Stimulated activated CD4-positive, alpha-beta T cell treated with anti-CD3 and anti-CD28 coated beads, Interleukin-15, amount 100 ng/mL, for 24 hours (primary cell): Measurements from ENCODE around the gene KLHL21.
A peak's percentile ranks its signal among the peaks of the same experiment; 100 is the strongest.
"Not testable (repeated sequence)": the region's sequence is repeated elsewhere in the genome, so short reads cannot be mapped to it uniquely, and the experiment has no call there.

ENCODE experiments used
- DNase-seq: peaks from one replicate; pipeline ENCODE4 v3.0.0-alpha.2; 2020

KLHL21 gene

DNA sequence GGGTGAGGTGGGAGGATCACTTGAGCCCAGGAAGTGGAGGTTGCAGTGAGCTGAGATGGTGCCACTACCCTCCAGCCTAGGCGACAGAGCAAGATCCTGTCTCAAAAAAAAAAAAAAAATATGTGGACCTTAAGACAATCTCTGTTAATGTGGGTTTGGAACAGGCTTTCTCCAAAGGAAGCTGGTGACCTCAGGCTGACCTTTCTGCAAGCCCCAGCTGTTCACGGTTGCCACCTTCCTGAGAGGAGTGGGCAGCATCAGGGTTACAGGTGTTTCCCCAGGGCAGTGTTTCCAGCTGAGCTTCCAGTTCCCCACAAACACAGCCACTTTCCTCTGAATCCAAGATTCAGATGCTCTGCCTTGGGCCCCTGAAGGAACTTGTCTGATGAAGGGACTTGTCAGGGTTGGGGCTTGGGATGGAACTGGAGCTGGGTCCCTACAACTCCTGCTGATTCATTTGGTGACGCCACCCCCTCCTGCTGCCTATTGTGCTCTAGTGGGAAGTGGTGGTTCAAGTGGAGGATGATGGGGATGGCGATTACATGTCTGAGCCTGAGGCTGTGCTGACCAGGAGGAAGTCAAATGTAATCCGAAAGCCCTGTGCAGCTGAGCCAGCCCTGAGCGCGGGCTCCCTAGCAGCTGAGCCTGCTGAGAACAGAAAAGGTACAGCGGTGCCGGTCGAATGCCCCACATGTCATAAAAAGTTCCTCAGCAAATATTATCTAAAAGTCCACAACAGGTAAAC lies 20.9 kb downstream of the KLHL21 start:
- DNase-seq: no peak

DNA sequence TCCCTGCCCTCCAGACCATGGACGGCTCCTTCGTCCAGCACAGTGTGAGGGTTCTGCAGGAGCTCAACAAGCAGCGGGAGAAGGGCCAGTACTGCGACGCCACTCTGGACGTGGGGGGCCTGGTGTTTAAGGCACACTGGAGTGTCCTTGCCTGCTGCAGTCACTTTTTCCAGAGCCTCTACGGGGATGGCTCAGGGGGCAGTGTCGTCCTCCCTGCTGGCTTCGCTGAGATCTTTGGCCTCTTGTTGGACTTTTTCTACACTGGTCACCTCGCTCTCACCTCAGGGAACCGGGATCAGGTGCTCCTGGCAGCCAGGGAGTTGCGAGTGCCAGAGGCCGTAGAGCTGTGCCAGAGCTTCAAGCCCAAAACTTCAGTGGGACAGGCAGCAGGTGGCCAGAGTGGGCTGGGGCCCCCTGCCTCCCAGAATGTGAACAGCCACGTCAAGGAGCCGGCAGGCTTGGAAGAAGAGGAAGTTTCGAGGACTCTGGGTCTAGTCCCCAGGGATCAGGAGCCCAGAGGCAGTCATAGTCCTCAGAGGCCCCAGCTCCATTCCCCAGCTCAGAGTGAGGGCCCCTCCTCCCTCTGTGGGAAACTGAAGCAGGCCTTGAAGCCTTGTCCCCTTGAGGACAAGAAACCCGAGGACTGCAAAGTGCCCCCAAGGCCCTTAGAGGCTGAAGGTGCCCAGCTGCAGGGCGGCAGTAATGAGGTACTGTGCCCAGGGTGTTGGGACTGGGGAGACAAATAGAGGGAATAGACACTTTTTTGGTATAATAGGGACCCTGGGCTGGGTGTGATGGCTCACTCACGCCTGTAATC lies 21.9 kb downstream of the KLHL21 start:
- DNase-seq: no peak

DNA sequence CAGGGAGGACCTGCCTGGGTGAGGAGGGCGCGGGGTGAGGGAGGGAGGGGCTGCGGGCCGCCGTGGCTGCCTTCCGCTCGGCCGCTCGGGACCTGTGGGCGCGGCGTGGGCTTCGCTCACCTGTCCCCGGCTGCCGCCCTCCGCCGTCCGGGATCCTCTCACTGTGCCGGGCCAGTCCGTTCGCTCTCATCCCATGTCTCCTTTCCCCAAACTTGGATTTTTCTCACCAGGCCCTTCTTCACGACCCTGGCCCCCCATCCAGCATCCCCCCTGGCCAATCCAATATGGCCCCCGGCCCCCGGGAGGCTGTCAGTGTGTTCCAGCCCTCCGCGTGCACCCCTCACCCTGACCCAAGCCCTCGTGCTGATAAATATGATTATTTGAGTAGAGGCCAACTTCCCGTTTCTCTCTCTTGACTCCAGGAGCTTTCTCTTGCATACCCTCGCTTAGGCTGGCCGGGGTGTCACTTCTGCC lies 22.5 kb downstream of the KLHL21 start:
- no peak for DNase-seq

DNA sequence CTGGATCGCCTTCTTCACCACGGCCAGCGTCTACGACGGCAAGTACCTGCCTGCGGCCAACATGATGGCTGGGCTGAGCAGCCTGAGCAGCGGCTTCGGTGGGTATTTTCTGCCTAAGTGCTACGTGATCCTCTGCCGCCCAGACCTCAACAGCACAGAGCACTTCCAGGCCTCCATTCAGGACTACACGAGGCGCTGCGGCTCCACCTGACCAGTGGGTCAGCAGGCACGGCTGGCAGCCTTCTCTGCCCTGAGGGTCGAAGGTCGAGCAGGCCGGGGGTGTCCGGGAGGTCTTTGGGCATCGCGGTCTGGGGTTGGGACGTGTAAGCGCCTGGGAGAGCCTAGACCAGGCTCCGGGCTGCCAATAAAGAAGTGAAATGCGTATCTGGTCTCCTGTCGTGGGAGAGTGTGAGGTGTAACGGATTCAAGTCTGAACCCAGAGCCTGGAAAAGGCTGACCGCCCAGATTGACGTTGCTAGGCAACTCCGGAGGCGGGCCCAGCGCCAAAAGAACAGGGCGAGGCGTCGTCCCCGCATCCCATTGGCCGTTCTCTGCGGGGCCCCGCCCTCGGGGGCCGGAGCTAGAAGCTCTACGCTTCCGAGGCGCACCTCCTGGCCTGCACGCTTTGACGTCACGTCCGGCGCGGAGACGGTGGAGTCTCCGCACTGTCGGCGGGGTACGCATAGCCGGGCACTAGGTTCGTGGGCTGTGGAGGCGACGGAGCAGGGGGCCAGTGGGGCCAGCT lies 23.1 kb downstream of the KLHL21 start, which contains the start of gene ZBTB48:
Gene ZBTB48, plus strand, starts transcription at position 621 of the 745 bp plus-strand sequence. CDS start 616 bp downstream, outside the sequence.
- peak; percentile 99 for DNase-seq

DNA sequence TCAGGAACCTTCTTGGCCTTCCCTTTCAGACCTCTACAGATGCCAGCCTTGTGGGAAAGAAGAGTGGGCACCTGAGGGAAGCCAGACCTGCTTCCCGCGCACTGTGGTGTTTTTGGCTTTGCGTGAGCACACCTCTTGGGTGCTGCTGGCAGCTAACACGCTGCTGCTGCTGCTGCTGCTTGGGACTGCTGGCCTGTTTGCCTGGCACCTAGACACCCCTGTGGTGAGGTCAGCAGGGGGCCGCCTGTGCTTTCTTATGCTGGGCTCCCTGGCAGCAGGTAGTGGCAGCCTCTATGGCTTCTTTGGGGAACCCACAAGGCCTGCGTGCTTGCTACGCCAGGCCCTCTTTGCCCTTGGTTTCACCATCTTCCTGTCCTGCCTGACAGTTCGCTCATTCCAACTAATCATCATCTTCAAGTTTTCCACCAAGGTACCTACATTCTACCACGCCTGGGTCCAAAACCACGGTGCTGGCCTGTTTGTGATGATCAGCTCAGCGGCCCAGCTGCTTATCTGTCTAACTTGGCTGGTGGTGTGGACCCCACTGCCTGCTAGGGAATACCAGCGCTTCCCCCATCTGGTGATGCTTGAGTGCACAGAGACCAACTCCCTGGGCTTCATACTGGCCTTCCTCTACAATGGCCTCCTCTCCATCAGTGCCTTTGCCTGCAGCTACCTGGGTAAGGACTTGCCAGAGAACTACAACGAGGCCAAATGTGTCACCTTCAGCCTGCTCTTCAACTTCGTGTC lies 23.9 kb downstream of the KLHL21 start:
- no peak for DNase-seq

DNA sequence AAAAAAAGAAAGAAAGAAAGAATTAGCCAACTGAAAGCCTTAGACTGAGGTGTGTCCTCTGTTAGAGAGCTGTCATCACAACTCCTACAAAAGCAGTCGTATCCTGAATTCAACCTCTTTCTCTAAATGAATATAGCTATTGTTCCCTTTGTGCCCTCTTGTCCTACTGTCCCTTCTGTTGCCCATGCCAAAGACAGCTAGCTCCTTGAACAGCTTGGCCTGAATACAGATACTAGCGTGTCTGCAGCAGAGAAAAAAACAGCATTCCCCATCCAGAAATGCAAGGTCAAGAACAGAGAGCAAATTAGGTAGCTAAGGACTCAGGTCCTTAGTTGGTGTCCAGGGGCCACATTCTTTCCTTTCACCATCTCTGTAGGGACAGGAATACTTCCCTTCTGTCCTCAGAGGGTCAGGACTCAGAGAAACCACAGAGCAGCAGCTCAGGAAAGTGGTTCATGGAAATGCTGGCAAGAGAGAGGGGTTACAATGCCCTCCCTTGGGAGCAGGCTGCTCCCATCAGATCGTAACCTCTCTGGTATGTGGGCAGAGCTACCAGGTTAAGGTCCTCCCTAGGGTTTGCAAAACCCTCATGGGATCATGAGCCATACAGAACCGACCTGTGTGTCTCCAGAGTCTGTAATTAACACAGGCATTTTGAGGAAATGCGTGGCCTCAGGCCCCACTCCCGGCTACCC lies 24.7 kb downstream of the KLHL21 start:
- no peak for DNase-seq

DNA sequence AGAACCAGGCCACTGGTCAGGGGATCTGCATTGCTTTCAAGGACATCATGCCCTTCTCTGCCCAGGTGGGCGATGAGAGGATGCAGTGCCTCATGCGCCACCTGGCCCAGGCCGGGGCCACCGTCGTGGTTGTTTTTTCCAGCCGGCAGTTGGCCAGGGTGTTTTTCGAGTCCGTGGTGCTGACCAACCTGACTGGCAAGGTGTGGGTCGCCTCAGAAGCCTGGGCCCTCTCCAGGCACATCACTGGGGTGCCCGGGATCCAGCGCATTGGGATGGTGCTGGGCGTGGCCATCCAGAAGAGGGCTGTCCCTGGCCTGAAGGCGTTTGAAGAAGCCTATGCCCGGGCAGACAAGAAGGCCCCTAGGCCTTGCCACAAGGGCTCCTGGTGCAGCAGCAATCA lies 27.9 kb downstream of the KLHL21 start:
- DNase-seq: no peak

DNA sequence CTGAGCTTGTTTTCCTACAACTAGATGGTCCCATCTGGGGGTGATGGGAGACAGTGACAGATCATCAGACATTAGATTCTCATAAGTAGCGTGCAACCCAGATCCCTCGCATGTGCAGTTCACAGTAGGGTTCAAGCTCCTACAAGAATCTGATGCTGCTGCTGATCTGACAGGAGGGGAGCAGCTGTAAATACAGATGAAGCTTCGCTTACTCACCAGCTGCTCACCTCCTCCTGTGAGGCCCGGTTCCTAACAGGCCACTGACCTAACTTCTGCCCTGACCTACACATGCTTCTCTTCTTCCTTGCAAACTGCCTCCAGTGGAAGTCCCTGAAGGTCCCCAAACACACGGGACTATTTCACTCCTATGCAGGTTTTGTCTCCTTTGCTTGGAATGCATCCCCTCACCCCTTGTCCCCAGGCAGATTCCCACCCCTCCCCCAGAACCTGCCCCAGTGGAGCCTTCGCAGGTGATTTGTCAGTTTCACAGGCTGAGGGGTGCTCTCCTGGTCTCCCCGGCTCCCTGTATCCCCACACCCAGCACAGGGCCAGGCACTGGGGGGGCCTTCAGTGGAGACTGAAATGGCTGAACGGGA lies 28.5 kb downstream of the KLHL21 start:
- no peak for DNase-seq

DNA sequence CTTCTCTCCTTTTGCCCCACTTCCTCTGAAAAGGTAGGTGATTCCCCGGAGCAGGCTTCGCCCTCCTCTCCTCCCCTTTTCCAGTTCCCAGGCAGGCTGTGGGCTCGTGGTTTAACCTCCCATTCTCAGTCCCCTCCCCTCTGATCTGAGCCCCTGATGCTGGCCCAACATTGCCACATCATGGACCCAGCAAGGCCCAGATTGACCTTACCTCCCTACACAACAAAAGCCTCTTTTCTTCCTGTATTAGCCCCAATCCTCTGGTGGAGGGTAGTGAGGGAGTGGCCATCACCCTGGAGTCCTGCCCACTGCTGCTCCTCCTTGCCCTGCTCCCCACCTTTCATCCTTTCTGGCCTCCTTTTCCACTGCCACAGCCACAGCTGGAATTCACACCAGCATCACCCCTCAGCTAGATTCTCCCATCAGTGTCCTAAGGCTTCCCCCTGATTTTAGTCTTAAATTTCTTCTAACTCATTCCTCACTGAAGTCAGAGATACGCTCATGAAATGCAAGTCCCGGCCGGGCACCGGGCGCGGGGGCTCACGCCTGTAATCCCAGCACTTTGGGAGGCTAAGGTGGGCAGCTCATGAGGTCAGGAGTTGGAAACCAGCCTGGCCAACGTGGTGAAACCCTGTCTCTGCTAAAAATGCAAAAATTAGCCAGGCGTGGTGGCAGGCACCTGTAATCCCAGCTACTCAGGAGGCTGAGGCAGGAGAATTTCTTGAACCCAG lies 29.9 kb downstream of the KLHL21 start:
- no peak for DNase-seq

DNA sequence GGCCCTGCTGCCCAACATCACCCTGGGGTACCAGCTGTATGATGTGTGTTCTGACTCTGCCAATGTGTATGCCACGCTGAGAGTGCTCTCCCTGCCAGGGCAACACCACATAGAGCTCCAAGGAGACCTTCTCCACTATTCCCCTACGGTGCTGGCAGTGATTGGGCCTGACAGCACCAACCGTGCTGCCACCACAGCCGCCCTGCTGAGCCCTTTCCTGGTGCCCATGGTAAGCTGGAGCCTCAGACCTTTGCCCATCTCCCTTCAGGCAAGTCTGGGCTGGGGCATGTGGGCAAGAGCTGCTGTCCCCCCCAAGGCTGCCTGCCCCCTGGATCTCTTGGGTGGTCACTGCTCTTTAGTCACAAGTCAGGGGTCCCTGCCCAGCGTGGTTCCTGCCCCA lies 31.7 kb downstream of the KLHL21 start:
- DNase-seq: no peak

DNA sequence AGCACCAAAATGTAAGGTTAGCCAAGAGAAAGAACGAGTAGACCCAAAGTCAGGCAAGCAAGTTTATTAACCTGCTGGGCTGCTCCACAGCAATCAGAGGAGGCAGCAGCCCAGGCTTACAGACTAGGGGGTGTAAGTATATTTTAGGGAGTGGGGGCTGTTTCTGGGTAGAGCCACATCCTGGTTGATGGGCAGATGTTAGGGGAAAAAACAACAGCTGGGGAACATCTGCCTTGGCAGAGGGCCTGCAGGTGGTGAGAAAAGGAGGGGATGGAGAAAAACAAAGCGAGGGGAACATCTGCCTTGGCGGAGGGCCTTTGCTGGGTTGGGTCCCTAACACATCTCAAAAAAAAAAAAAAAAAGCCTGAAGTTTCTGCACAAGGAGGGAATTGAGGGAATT lies 32.6 kb downstream of the KLHL21 start:
- DNase-seq: no peak

DNA sequence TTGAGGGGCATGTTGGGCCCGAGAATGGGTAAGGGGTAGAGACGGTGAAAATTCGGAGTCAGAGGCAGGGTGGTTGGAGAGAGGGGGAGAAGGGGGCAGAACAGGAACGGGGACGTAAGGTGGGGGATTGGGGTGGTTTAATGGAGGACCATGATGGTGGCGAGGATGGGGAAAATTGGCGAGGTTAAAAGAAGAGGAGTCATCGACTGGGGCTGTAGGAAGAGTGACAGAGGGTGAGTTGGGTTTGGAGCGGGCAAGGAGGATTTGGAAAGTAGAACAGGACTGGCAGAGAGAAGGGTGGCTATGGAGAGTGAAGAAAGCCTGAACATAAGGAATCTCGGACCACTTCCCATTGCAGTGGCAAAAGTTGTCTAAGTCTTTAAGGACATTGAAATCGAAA lies 33.6 kb downstream of the KLHL21 start:
- no peak for DNase-seq

DNA sequence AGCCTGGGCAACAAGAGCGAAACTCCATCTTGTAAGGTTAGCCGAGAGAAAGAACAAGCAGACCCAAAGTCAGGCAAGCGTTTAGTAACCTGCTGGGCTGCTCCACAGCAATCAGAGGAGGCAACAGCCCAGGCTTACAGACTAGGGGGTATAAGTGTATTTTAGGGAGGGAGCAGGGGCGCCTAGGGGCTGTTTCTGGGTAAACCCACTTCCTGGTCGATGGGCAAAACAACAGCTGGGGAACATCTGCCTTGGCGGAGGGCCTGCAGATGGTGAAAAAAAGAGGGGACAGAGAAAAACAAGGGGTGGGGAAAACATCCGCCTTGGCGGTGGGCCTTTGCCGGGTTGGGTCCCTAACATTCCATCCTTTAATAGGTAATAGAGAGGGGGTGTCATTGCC lies 42.4 kb downstream of the KLHL21 start:
- no peak for DNase-seq

DNA sequence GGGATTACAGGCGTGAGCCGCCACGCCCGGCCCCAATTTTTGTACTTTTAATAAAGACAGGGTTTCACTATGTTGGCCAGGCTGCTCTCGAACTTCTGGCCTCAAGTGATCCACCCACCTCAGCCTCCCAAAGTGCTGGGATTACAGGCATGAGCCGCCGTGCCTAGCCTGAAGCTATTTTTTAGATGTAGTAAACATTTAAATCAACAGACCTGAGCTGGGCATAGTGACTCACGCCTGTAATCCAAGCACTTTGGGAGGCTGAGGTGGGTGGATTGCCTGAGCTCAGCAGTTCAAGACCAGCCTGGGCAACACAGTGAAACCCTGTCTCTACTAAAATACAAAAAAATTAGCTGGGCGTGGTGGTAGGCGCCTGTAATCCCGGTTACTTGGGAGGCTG lies 43.5 kb downstream of the KLHL21 start:
- DNase-seq: not testable (repeated sequence)

DNA sequence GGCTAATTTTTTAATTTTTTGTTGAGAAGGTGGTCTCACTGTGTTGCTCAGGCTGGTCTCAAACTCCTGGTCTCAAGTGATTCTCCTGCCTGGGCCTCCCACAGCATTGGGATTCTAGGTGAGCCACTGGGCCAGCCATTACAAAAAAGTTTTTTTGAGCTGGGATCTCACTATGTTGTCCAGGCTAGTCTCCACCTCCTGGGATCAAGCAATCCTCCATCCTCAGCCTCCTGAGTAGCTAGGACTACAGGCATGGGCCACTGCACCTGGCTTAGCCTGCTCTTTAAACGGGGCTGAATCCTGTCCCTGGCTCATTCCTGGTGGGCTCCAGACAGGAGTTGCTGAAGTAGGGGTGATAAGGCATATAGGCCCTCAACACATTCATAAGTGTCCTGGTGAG lies 45.1 kb downstream of the KLHL21 start:
- DNase-seq: no peak

DNA sequence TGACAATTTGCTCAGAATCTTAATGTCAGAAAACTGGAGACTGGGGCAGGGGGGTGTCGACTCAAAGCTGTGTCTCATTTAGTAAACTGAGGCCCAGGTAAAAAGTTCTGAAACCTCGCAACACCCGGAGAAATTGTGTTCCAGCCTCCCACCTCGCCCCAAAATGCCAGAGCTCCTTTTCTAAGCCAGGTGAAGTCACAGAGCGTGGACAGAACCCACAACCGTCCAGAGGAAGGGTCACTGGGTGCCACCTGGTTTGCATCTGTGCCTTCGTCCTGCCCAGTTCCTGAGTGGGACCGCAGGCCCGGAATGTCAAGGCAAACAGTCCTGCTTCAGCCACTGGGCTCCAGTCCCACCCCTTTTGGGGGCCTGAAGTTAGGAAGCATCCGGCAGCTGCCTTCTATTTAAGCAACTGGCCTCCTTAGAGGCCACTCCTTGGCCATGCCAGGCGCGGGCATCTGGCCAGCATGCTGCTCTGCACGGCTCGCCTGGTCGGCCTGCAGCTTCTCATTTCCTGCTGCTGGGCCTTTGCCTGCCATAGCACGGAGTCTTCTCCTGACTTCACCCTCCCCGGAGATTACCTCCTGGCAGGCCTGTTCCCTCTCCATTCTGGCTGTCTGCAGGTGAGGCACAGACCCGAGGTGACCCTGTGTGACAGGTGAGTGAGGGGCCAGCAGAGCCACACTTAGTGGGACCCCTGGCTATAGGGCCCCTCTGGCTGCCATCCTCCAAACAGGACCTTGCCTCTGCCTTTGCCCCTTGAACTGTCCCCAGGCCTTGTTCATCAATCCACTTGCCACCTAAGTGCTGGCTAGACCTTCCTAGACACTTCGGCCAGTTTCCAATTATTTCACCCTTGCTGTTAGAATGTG lies 47.5 kb downstream of the KLHL21 start, which contains the start of gene TAS1R1:
Gene TAS1R1, plus strand, starts transcription at position 401 of the 872 bp plus-strand sequence. Its CDS starts 67 bp downstream, at position 468.
- no peak for DNase-seq

DNA sequence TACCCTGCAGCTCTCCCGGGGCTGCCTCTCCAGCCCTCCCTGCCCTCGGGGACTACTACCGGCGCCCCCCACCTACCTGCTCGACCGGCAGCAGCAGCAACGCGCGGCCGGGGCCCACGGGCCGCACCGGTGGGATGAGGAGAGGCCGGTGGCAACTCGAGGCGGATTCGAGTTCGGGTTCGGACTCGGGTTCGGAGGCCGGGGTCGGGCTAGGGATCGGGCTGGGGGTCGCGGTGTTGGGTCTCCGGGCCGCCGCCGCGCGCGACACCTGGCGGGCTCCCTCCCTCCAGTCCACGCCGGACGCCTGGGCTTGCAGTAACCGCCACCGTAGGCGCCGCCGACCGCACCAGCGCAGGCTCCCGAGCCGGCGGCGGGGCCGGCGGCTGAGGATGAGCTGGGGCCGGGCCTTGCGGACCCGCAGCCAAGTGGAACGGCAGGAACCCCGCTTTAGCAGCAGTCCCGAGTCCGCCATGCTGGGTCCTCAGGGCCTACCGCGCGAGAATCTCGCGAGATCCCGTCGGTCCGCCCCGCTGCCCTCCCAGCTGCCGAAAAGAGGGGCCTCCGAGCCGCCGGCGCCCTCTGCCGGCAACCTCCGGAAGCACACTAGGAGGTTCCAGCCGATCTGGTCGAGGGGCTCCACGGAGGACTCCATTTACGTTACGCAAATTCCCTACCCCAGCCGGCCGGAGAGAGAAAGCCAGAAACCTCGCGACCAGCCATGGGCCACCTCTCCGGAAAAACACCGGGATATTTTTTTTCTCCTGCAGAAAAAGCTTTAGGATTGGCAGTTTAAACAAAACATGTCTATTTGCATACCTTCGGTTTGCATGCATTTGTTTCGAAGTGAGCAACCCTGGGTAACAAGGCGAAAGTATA lies 48.4 kb downstream of the KLHL21 start, which contains the start of gene NOL9:
Gene NOL9, minus strand, starts transcription at position 483 of the 876 bp plus-strand sequence. Its CDS starts 11 bp downstream, at position 472.
- DNase-seq: peak; percentile 96

DNA sequence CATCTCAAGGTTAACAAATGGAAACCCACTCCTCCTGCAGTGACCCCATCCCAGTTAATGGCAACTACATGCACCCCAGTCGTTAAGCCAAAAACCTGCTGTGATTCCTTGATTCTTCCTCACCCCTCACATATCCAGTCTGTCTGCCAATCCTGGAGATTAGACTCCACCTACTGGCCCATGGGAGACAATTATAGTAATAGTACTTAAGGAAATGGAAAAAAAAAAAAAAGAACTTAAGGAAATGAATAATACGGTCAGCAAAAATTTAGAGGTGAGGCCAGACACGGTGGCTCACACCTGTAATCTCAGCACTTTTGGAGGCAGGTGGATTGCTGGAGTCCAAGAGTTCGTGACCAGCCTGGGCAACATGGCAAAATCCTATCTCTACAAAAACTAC lies 55.4 kb downstream of the KLHL21 start:
- DNase-seq: no peak
